Activated CD4-positive, alpha-beta memory T cell treated with anti-CD3 and anti-CD28 coated beads for 36 hours (primary cell): ENCODE data around the gene CEACAM21. TPM values are rescaled to one million over a fixed set of nuclear protein-coding genes. Genes with fewer than 3 reads are reported as not detected.

Experiments
- CTCF ChIA-PET: fragments of 350-600 bp; sonication (Branson Sonifier 250); formaldehyde crosslinking; loops from one replicate; lab custom pipeline; 2021; ENCODE audit warnings: antibody characterized with exemption, inconsistent platforms; lab: Charles Lee
- POLR2A ChIA-PET: fragments of 350-600 bp; sonication (Branson Sonifier 250); formaldehyde crosslinking; loops from one replicate; lab custom pipeline; 2021; ENCODE audit warnings: antibody characterized with exemption; lab: Charles Lee
- DNase-seq: peaks from one replicate; pipeline ENCODE4 v3.0.0-alpha.2; 2020
- H3K27ac Mint-ChIP-seq: one replicate; pipeline ENCODE4 v1.8.0; 2021; ENCODE audit warnings: mixed read lengths
- H3K27me3 Mint-ChIP-seq: one replicate; pipeline ENCODE4 v1.8.0; 2021; ENCODE audit warnings: mixed read lengths
- H3K36me3 Mint-ChIP-seq: one replicate; pipeline ENCODE4 v1.8.0; 2021; ENCODE audit warnings: mixed read lengths
- H3K4me1 Mint-ChIP-seq: one replicate; pipeline ENCODE4 v1.8.0; 2021; ENCODE audit warnings: low read depth, mixed read lengths
- H3K4me3 Mint-ChIP-seq: one replicate; pipeline ENCODE4 v1.8.0; 2021; ENCODE audit warnings: mild to moderate bottlenecking, mixed read lengths
- H3K9me3 Mint-ChIP-seq: one replicate; pipeline ENCODE4 v1.8.0; 2021; ENCODE audit warnings: mixed read lengths
- intact Hi-C: fragments of 100-400 bp; cut with micrococcal nuclease; formaldehyde crosslinking; loops from one replicate; pipeline ENCODE4 v1.15.1; 2023
- total RNA-seq, 2 experiments: library from RNA; stranded (reverse); gene quantifications; one replicate each; pipeline ENCODE4 v1.2.3, GENCODE V29; 2021

CEACAM21 gene
- total RNA-seq, 2 experiments from 2014 or later, result 40.8 to 40.9 TPM

DNA sequence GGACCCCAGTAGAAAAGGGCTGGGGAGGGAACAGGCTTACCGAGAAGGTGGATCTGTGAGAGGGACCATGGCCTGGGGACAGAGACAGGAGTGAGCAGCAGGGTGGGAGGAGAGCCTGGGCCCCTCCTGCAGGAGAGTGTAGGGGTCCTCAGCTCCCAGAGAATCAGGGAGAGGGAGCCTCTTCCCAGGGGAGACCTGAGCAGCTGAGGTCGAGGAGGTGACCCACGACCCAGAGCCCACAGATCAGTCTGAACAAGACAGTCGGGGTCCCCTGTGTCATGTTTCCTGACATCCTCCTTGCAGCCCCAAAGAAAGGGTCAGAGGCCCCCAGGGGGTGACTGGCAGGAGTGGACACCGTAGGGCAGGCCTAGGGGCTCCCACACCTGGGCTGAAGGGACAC lies 44.2 kb downstream of the CEACAM21 start:
- H3K36me3 Mint-ChIP-seq, result no peaks in the 10 kb centered on the region
- ChIA-PET CTCF (interaction anchor here (1.5 kb wide), 1 partner anchor 27 kb away, joined by 6 read pairs; no protein-coding TSS in a partner anchor), POLR2A (no interaction called here)
- intact Hi-C loops, result no loop called here
- no peak overlapping the region for H3K4me3 Mint-ChIP-seq
- no peaks in the 10 kb centered on the region for H3K4me1 Mint-ChIP-seq
- H3K27me3 Mint-ChIP-seq, result peaks cover 16% of the 10 kb centered on the region
- H3K9me3 Mint-ChIP-seq, result no peaks in the 10 kb centered on the region
- H3K27ac Mint-ChIP-seq, result no peak overlapping the region
- DNase-seq, result no peak

GRCh38 chr19:41621226-41621625 lies 45.3 kb downstream of the CEACAM21 start:
- intact Hi-C loops, result no loop called here
- Mint-ChIP-seq H3K27me3 (peaks cover 21% of the 10 kb centered on the region), H3K4me3 (no peak overlapping the region), H3K27ac (no peak overlapping the region), H3K36me3 (no peaks in the 10 kb centered on the region), H3K4me1 (no peaks in the 10 kb centered on the region), H3K9me3 (no peaks in the 10 kb centered on the region)
- DNase-seq, result no peak
- POLR2A ChIA-PET, result no interaction called here
- CTCF ChIA-PET, result interaction anchor here (1.1 to 1.5 kb wide), 2 partner anchors 23 to 26 kb away, joined by 4 to 6 read pairs; no protein-coding TSS in a partner anchor

DNA sequence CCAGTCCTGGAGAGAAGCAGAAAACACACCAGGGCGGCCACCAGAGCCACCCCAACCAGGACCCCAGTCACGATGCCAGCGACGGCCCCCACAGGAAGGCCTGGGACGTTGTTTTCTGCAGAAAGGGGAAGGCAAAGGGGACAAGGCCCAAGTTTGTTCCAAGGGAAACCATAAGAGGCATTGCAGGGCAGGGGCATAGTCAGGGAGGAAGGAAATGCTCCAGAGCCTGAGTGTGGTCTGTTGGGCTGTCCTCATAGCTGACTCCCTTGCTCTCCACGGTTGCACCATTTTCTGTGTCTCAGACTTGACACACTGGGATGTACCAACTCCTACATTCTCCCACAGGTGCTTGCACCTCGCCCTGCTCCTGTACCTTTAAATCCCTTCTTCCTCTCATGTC lies 45.7 kb downstream of the CEACAM21 start:
- DNase-seq, result no peak
- intact Hi-C loops, result no loop called here
- H3K9me3 Mint-ChIP-seq, result no peaks in the 10 kb centered on the region
- H3K27ac Mint-ChIP-seq, result no peak overlapping the region
- peaks cover 22% of the 10 kb centered on the region for H3K27me3 Mint-ChIP-seq
- ChIA-PET CTCF (interaction anchor here (0.6 to 1.2 kb wide), 3 partner anchors 20 to 646 kb away, joined by 3 to 5 read pairs (median 4); no protein-coding TSS in a partner anchor), POLR2A (no interaction called here)
- H3K4me1 Mint-ChIP-seq, result no peaks in the 10 kb centered on the region
- H3K4me3 Mint-ChIP-seq, result no peak overlapping the region
- H3K36me3 Mint-ChIP-seq, result no peaks in the 10 kb centered on the region

DNA sequence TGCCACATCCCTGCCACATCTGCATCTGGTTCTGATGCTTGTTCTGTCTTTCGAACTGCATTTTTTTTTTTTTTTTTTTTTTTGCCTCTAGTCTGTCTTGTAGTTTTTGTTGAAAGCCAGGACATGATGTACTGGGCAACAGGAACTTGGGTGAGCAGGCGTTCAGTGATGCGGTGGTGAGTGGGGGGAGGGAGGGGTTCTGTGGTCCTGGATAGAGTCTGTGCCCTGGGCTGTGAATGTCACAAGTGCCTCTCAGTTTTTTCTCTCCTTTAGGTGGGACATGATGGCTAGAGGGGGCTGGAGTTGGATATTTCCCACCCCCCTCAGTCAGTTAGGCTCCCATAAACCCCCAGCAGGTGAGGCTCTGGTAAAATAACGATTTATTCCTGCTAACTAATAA lies 47.4 kb downstream of the CEACAM21 start:
- Mint-ChIP-seq H3K36me3 (no peaks in the 10 kb centered on the region), H3K4me3 (no peak overlapping the region), H3K27ac (no peak overlapping the region), H3K4me1 (no peaks in the 10 kb centered on the region), H3K27me3 (peaks cover 25% of the 10 kb centered on the region), H3K9me3 (no peaks in the 10 kb centered on the region)
- ChIA-PET CTCF (no interaction called here), POLR2A (no interaction called here)
- intact Hi-C loops, result no loop called here
- no peak for DNase-seq

- Mint-ChIP-seq H3K4me1 (no peaks in the 10 kb centered on the region), H3K9me3 (no peaks in the 10 kb centered on the region), H3K27ac (no peak overlapping the region), H3K27me3 (peaks cover 30% of the 10 kb centered on the region), H3K36me3 (no peaks in the 10 kb centered on the region), H3K4me3 (no peak overlapping the region)
- DNase-seq, result no peak
- intact Hi-C loops, result no loop called here
- POLR2A ChIA-PET, result no interaction called here
- CTCF ChIA-PET, result interaction anchor here (0.8 kb wide), 1 partner anchor 22 kb away, joined by 3 read pairs; no protein-coding TSS in a partner anchor
These were observed 48.5 kb downstream of the CEACAM21 start for GRCh38 chr19:41624515-41624914.

- H3K4me3 Mint-ChIP-seq, result no peak overlapping the region
- H3K9me3 Mint-ChIP-seq, result no peaks in the 10 kb centered on the region
- intact Hi-C loops, result no loop called here
- H3K4me1 Mint-ChIP-seq, result no peaks in the 10 kb centered on the region
- peaks cover 30% of the 10 kb centered on the region for H3K27me3 Mint-ChIP-seq
- ChIA-PET POLR2A (no interaction called here), CTCF (interaction anchor here (0.8 kb wide), 1 partner anchor 22 kb away, joined by 3 read pairs; no protein-coding TSS in a partner anchor)
- H3K36me3 Mint-ChIP-seq, result no peaks in the 10 kb centered on the region
- no peak overlapping the region for H3K27ac Mint-ChIP-seq
- no peak for DNase-seq
These were observed 49.0 kb downstream of the CEACAM21 start for GRCh38 chr19:41624937-41625336.

DNA sequence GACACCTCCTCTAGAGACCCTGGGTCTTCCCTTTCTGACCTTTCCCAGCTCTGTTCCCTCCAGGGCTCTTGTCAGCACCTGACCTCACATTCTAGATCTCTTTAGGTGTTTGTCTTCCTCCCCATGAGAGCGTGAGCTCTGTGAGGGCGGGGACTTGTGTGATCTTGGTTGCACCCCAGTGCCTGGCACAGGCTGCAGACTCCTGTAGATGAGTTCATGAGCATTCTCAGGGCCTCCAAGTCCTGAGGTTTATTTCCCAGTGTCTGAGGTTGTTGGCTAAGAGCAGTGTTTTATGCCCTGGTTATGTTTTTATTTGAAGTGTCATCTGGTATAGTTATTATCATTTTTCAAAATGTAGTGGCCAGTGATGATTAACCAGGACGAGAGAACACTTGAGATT lies 50.3 kb downstream of the CEACAM21 start:
- H3K4me3 Mint-ChIP-seq, result no peak overlapping the region
- intact Hi-C loops, result no loop called here
- H3K36me3 Mint-ChIP-seq, result no peaks in the 10 kb centered on the region
- ChIA-PET CTCF (no interaction called here), POLR2A (no interaction called here)
- H3K27me3 Mint-ChIP-seq, result peaks cover 32% of the 10 kb centered on the region
- H3K4me1 Mint-ChIP-seq, result no peaks in the 10 kb centered on the region
- no peak overlapping the region for H3K27ac Mint-ChIP-seq
- no peak for DNase-seq
- peaks cover 10% of the 10 kb centered on the region for H3K9me3 Mint-ChIP-seq

- H3K27me3 Mint-ChIP-seq, result peaks cover 35% of the 10 kb centered on the region
- H3K4me1 Mint-ChIP-seq, result no peaks in the 10 kb centered on the region
- peaks cover 13% of the 10 kb centered on the region for H3K9me3 Mint-ChIP-seq
- no peak within 1 kb of the TSS for H3K4me3 Mint-ChIP-seq
- H3K27ac Mint-ChIP-seq, result no peak within 1 kb of the TSS
- no peaks in the 10 kb centered on the region for H3K36me3 Mint-ChIP-seq
- POLR2A ChIA-PET, result no interaction called here
- intact Hi-C loops, result no loop called here
- DNase-seq, result no peak
- CTCF ChIA-PET, result interaction anchor here (0.9 kb wide), 1 partner anchor 15 kb away, joined by 3 read pairs; no protein-coding TSS in a partner anchor
These were observed 50.9 kb downstream of the CEACAM21 start, which contains the start of gene CEACAM4 for GRCh38 chr19:41626877-41627276. TSS of gene CEACAM4 (minus strand) at chr19:41627074. CDS start at chr19:41626963, 111 bp downstream.

DNA sequence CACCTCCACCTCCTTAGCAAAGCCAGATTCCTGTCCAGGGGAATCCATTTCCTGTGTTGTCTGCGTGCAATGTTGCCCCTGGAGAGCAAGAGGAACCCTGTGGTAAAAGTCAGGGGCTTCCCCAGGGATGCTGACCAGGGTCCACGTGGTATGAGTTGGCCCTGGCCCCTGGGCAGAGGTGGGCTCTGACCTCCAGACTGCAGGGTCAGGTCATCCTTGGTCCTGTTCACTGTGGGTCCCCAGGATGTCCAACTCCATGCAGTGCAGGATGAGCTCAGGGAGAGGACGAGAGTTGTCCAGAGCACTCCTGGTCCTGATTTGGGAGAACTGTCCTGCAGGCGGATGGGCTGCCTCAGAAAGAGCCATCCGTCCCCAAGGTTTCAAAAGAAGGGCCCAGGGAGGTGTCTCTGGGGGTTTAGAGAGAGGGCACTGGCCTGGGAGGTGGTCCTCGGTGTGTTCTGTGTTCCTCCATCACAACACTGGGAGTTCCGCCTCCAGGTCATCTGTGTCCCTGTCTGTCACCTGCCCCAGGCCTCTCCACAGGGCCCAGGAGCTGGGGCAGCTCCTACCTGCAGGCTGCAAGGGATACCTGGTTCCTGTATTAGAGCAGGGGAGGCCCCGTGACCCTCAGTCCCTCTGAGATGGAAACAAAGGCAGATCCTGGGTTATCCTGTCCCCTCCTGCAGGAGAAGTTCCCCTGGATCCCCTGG lies 52.2 kb downstream of the CEACAM21 start:
- no peaks in the 10 kb centered on the region for H3K36me3 Mint-ChIP-seq
- no peaks in the 10 kb centered on the region for H3K4me1 Mint-ChIP-seq
- H3K27ac Mint-ChIP-seq, result no peak overlapping the region
- H3K27me3 Mint-ChIP-seq, result peaks cover 33% of the 10 kb centered on the region
- intact Hi-C loops, result no loop called here
- H3K4me3 Mint-ChIP-seq, result no peak overlapping the region
- H3K9me3 Mint-ChIP-seq, result peaks cover 13% of the 10 kb centered on the region
- CTCF ChIA-PET, result interaction anchor here (0.8 kb wide), 1 partner anchor 18 kb away, joined by 3 read pairs; no protein-coding TSS in a partner anchor
- POLR2A ChIA-PET, result no interaction called here
- no peak for DNase-seq

Other genes with a start within 250 kb of the CEACAM21 start
- 100 to 1,000 TPM; 108 to 110 TPM for gene TGFB1, start 222.2 kb upstream of the CEACAM21 start, total RNA-seq
- 1 to 10 TPM; 4.7 to 5.1 TPM for gene B9D2, start 212.0 kb upstream of the CEACAM21 start, total RNA-seq
- 1 to 10 TPM; 4.5 to 4.6 TPM for gene TMEM91, start 199.6 kb upstream of the CEACAM21 start, total RNA-seq
- gene EXOSC5, start 178.8 kb upstream of the CEACAM21 start, total RNA-seq, result 10 to 100 TPM; 43.0 to 45.5 TPM
- gene BCKDHA, start 178.3 kb upstream of the CEACAM21 start, total RNA-seq, result 10 to 100 TPM; 17.4 to 23.2 TPM
- gene B3GNT8, start 148.8 kb upstream of the CEACAM21 start, total RNA-seq, result under 1 TPM; 0.55 to 0.68 TPM
- gene DMAC2, start 136.3 kb upstream of the CEACAM21 start, total RNA-seq, result 10 to 100 TPM; 47.5 to 47.8 TPM
- not detected for gene ERICH4, start 133.0 kb upstream of the CEACAM21 start, total RNA-seq
- gene CEACAM4, start 50.9 kb downstream of the CEACAM21 start, total RNA-seq, result not detected
- not detected for gene CEACAM7, start 112.1 kb downstream of the CEACAM21 start, total RNA-seq
- gene CEACAM5, start 132.5 kb downstream of the CEACAM21 start, total RNA-seq, result not detected
- not detected for gene CEACAM6, start 179.4 kb downstream of the CEACAM21 start, total RNA-seq
- not detected for gene CEACAM3, start 220.4 kb downstream of the CEACAM21 start, total RNA-seq